Left lung (tissue), 10 donors: ENCODE results near the gene CCS. TPM values are rescaled to one million over a fixed set of nuclear protein-coding genes. Genes with fewer than 3 reads are reported as not detected.

ENCODE experiments used
- ATAC-seq: fragments of 200-7000 bp; cut with Tn5 transposase; one replicate; pipeline ENCODE4 v1.9.1; 2020; ENCODE audit warnings: moderate library complexity
- DNase-seq, 4 donors: peaks; one replicate each; pipeline ENCODE4 v3.0.0-alpha.2; 2013 to 2020
- H3K27ac ChIP-seq, 2 donors: fragments of 200-600 bp; sonication (generic) in 1 of 2; one replicate each; pipeline versions ENCODE4 v1.5.0 to v1.8.0; 2020 to 2021
- H3K27me3 ChIP-seq, 2 donors: fragments of 200-600 bp; sonication (generic) in 1 of 2; one replicate each; pipeline versions ENCODE4 v1.5.0 to v1.8.0; 2020 to 2021
- H3K36me3 ChIP-seq, 2 donors: fragments of 200-600 bp; sonication (generic) in 1 of 2; one replicate each; pipeline versions ENCODE4 v1.5.0 to v1.8.0; 2020 to 2021
- H3K4me1 ChIP-seq, 2 donors: fragments of 200-600 bp; one replicate each; pipeline ENCODE4 v1.8.0; 2021
- H3K4me3 ChIP-seq, 2 donors: fragments of 200-600 bp; sonication (generic) in 1 of 2; one replicate each; pipeline versions ENCODE4 v1.5.0 to v1.8.0; 2020 to 2021; ENCODE audit warnings: mild to moderate bottlenecking in 1 of 2
- H3K9me3 ChIP-seq, 2 donors: fragments of 200-600 bp; sonication (generic) in 1 of 2; one replicate each; pipeline versions ENCODE4 v1.5.0 to v1.8.0; 2020 to 2021
- intact Hi-C, 2 donors: fragments of 100-400 bp; cut with DNase I; formaldehyde crosslinking; loops; one replicate each; pipeline versions ENCODE4 v1.11.2 to v1.14.2; 2022
- polyA plus RNA-seq, 6 donors: library from polyadenylated mRNA; unstranded; fragments of 120-200 nt; gene quantifications; one replicate each; pipeline ENCODE4 v1.2.1, GENCODE V29; 2013; ENCODE audit not compliant: insufficient read length in 6 of 6
- total RNA-seq, 2 donors: library from RNA; stranded (reverse); fragmentation: NEBNext Ultra II Directional; extraction: Animal tissue kit (Norgen Biotek cat#: 25700); gene quantifications; one replicate each; pipeline ENCODE4 v1.2.1, GENCODE V29; 2021
- TF ChIP-seq, protein P1 (sequence below), 2 donors: fragments of 200-600 bp; sonication (generic) in 1 of 2; IDR thresholded peaks; one replicate each; pipeline versions ENCODE4 v1.5.0 to v1.8.0; 2021; ENCODE audit warnings: antibody characterized with exemption in 2 of 2
- donor health status: DM: no; HTN: yes; CAD: no.
- donor health status: DM: no; HTN: no; CAD: no.

The CCS gene
- total and polyA plus RNA-seq, 8 donors: 29.0 to 101 (median 82.0) TPM

DNA sequence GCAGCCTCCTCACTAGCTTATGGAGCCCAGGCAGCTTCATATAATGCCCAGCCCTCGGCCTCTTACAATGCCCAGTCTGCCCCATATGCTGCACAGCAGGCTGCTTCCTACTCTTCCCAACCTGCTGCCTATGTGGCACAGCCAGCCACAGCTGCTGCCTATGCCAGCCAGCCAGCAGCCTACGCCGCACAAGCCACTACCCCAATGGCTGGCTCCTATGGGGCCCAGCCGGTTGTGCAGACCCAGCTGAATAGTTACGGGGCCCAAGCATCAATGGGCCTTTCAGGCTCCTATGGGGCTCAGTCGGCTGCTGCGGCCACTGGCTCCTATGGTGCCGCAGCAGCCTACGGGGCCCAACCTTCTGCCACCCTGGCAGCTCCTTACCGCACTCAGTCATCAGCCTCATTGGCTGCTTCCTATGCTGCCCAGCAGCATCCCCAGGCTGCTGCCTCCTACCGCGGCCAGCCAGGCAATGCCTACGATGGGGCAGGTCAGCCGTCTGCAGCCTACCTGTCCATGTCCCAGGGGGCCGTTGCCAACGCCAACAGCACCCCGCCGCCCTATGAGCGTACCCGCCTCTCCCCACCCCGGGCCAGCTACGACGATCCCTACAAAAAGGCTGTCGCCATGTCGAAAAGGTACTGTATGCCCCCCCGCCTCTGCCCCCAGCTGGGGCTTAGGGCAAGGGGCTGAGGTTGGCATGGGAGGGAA is 32.2 kb downstream of the CCS start:
- DNase-seq (no peak), ATAC-seq (no peak)
- no peaks in the 10 kb centered on the region for H3K27me3 ChIP-seq
- peaks cover 0 to 53% of the 10 kb centered on the region in 2 donors for H3K4me1 ChIP-seq
- TF ChIP-seq, protein P1, sequence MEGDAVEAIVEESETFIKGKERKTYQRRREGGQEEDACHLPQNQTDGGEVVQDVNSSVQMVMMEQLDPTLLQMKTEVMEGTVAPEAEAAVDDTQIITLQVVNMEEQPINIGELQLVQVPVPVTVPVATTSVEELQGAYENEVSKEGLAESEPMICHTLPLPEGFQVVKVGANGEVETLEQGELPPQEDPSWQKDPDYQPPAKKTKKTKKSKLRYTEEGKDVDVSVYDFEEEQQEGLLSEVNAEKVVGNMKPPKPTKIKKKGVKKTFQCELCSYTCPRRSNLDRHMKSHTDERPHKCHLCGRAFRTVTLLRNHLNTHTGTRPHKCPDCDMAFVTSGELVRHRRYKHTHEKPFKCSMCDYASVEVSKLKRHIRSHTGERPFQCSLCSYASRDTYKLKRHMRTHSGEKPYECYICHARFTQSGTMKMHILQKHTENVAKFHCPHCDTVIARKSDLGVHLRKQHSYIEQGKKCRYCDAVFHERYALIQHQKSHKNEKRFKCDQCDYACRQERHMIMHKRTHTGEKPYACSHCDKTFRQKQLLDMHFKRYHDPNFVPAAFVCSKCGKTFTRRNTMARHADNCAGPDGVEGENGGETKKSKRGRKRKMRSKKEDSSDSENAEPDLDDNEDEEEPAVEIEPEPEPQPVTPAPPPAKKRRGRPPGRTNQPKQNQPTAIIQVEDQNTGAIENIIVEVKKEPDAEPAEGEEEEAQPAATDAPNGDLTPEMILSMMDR (IDR thresholded peaks at IDR 0.05): no peak
- intact Hi-C loops: no loop called here
- H3K9me3 ChIP-seq: no peaks in the 10 kb centered on the region
- no peak overlapping the region for H3K4me3 ChIP-seq
- H3K27ac ChIP-seq: no peak overlapping the region
- H3K36me3 ChIP-seq: peaks cover 0 to 87% of the 10 kb centered on the region in 2 donors

DNA sequence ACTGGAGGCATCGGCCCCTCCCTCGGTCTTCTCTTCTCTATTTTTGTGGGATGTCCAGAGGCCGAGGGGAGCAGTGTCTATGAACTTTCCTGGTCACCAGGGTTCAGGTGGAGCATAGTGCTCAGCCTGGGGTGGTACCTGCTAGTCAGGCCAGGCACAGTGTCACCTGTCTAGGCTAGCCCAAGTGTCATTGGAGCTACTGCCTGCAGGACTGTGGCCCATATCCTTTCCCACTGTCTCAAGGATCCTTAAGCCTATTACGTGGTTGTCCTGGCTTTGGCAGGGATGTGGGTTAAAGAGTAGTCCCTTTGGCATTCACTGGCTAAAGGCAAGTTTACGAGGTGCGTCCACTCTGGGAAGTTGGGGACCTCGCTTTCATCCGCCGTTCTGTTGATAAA is 32.8 kb downstream of the CCS start:
- Histone ChIP-seq H3K36me3 (peaks cover 0 to 93% of the 10 kb centered on the region in 2 donors), H3K4me3 (no peak overlapping the region), H3K4me1 (peaks cover 0 to 48% of the 10 kb centered on the region in 2 donors), H3K27ac (no peak overlapping the region), H3K27me3 (no peaks in the 10 kb centered on the region), H3K9me3 (no peaks in the 10 kb centered on the region)
- ATAC-seq: no peak
- DNase-seq: no peak
- TF ChIP-seq, protein P1 (IDR thresholded peaks at IDR 0.05): no peak
- intact Hi-C loops: no loop called here

DNA sequence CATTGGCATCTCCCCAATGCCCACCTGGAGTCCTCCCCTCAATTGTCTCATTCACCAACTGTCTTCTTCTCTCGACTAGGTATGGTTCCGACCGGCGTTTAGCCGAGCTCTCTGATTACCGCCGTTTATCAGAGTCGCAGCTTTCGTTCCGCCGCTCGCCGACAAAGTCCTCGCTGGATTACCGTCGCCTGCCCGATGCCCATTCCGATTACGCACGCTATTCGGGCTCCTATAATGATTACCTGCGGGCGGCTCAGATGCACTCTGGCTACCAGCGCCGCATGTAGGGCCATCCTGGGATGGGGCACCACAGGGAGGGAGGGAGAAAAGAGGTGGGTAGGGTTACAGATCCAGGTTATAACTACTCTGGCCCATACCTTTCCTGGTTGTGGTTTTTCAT is 33.4 kb downstream of the CCS start:
- TF ChIP-seq, protein P1 (IDR thresholded peaks at IDR 0.05): no peak
- H3K27ac ChIP-seq: no peak overlapping the region
- DNase-seq (no peak), ATAC-seq (no peak)
- peaks cover 0 to 41% of the 10 kb centered on the region in 2 donors for H3K4me1 ChIP-seq
- H3K36me3 ChIP-seq: peaks cover 0 to 99% of the 10 kb centered on the region in 2 donors
- no peak overlapping the region for H3K4me3 ChIP-seq
- intact Hi-C loops: no loop called here
- no peaks in the 10 kb centered on the region for H3K27me3 ChIP-seq
- no peaks in the 10 kb centered on the region for H3K9me3 ChIP-seq

DNA sequence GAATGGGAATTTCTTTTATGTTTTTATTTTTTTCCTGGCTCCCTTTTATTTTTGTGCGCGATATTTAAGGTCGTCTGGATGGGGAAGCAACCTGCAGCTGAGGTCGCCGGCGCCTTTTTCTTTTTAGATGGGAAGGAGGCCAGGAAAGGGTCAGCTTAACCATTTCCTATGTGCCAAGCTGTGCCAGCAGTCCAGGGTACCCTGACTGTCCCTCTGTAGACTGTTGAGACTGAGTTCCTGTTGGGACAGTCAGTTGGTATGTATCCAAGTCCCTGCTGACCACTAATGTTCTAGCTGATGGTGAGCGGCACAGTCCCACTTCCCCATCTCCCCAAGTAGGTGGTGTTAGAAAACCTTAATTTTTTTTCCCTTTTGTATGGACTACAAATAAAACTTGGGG is 33.9 kb downstream of the CCS start:
- no peak for ATAC-seq
- H3K9me3 ChIP-seq: no peaks in the 10 kb centered on the region
- no peak overlapping the region for H3K4me3 ChIP-seq
- H3K4me1 ChIP-seq: peaks cover 0 to 36% of the 10 kb centered on the region in 2 donors
- no peak overlapping the region for H3K27ac ChIP-seq
- H3K27me3 ChIP-seq: no peaks in the 10 kb centered on the region
- intact Hi-C loops: no loop called here
- DNase-seq: no peak
- TF ChIP-seq, protein P1 (IDR thresholded peaks at IDR 0.05): no peak
- H3K36me3 ChIP-seq: peaks cover 0 to 99% of the 10 kb centered on the region in 2 donors

GRCh38 chr11:66628061-66628603 is 35.1 kb downstream of the CCS start:
- Histone ChIP-seq H3K4me1 (peaks cover 0 to 24% of the 10 kb centered on the region in 2 donors), H3K36me3 (peaks cover 0 to 91% of the 10 kb centered on the region in 2 donors), H3K4me3 (no peak overlapping the region), H3K9me3 (no peaks in the 10 kb centered on the region), H3K27ac (no peak overlapping the region), H3K27me3 (no peaks in the 10 kb centered on the region)
- TF ChIP-seq, protein P1 (IDR thresholded peaks at IDR 0.05): no peak
- intact Hi-C loops: no loop called here
- DNase-seq: no peak
- ATAC-seq: no peak
